Esophagus mucosa (tissue), 1 donor: ENCODE measurements around the gene TRMT44. TPM values are rescaled to one million over a fixed set of nuclear protein-coding genes. Genes with fewer than 3 reads are reported as not detected.

Source experiments
- ATAC-seq: fragments of 200-7000 bp; cut with Tn5 transposase; one replicate; pipeline ENCODE4 v1.9.1; 2020
- total RNA-seq: library from RNA; stranded (reverse); gene quantifications from one replicate; pipeline ENCODE4 v1.2.4, GENCODE V29; 2023
- donor health status: DM: yes; HTN: yes; CAD: no.

TRMT44 gene
- total RNA-seq, 1 donor from 2014 or later = 15.7 TPM

- no peak for ATAC-seq
Measured at GRCh38 chr4:8438743-8439142, 1.8 kb upstream of the TRMT44 start.

DNA sequence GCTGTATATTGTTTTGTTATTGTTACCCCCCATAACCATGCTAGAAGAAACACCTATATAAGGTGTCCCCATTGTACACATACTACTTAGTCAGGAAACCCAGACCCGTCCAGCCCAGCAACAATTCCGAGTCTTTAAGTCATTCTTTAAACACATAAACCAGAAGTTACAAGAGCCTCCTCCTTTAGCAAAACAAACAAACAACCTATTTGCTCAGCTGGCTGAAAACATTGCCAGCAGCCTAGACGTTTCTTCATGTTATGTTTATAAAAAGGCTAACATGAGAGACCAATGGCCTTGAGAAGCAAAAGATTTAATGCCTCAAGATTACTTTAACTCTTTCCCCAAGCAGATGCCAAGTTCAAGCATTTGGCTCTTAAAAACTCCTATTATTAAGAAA, 1.4 kb upstream of the TRMT44 start:
- ATAC-seq = no peak

DNA sequence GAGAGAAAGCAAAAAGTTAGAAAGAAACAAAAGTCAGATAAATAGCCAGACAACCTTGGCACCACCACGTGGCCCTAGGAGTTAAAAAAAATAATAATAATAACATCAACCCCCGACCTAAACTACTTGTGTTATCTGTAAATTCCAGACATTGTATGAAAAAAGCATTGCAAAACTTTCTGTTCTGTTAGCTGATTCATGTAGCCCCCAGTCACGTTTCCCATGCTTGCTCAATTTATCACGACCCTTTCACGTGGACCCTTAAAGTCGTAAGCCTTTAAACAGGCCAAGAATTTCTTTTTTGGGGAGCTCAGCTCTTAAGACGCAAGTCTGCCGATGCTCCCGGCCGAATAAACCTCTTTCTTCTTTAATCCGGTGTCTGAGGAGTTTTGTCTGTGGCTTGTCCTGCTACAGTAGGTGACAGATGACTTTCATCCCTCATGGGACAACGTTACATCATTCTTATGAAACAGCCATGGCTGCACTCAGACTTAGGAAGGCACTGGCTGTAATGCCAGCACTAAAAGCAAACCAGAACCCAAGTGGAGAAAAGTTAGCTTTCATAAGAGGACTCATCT, 574 bp upstream of the TRMT44 start:
- ATAC-seq = peak; percentile 48

- peak; percentile 1 for ATAC-seq
Measured at GRCh38 chr4:8441499-8442091, 1.0 kb downstream of the TRMT44 start.

DNA sequence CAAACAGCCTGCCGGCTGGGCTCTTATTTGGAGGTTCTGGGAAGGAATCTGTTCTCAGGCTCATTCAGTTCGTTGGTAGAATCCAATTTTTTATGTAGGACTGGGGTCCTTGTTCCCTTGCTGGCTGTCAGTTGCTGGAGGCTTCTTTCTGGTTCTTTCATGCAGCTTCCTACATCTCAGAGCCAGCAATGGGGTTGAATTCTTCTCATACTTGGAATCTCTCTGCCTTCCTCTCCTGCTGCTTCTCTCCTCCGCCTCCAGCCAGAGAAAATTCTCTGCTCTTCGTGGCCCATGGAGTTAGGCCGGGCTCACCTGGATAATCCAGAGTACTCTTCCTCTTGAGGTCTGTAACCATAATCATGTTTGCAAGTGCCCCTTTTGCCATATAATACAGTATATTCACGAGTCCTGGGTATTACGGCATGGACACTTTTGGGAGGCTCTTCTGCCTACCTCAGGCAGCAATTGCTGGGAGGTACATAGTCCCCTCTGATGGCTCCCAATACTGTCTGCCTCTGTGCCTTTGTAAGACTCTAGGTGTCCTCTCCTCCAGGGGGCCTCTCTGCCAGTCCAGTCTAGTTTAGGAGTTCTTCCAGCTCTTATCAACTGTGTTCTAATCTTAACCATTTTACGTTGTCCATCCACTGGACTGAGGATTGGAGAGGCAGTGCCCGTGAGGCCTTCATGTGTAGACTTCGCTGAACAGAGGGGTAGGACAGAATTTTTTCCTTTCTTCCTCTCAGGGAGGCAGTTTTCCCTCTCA, 2.2 kb downstream of the TRMT44 start:
- ATAC-seq = no peak

GRCh38 chr4:8443801-8444200, 3.2 kb downstream of the TRMT44 start:
- ATAC-seq = no peak

- no peak for ATAC-seq
Measured at GRCh38 chr4:8446122-8446521, 5.5 kb downstream of the TRMT44 start.

GRCh38 chr4:8451440-8452182, 11.0 kb downstream of the TRMT44 start:
- peak; percentile 93 for ATAC-seq

- no peak for ATAC-seq
Measured at GRCh38 chr4:8453957-8454356, 13.4 kb downstream of the TRMT44 start.

DNA sequence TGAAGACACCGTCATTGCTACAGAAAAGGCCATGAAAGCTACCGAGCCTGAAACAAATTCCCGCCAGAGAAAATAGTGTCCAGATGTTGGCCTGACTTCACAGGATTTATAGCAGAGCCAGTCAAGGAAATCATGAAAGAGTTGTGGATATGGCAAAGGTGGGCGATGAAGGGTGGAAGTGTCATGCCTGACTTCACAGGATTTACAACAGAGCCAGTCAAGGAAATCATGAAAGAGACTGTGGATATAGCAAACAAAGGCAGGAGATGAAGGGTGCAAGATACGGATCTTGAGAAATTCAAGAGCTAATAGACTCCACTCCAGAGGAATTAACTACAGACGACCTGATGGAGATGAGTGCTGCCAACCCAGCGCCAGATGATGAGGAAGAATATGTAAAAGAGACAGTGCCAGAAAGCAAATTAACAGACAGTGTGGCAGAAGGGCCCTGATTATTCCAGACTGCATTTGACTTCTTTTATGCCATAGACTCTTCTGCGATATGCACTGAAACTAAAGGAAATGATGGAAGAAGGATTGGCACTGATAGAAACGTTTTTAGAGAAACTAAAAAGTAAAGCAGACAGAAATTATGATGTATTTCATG, 17.2 kb downstream of the TRMT44 start:
- ATAC-seq = no peak

DNA sequence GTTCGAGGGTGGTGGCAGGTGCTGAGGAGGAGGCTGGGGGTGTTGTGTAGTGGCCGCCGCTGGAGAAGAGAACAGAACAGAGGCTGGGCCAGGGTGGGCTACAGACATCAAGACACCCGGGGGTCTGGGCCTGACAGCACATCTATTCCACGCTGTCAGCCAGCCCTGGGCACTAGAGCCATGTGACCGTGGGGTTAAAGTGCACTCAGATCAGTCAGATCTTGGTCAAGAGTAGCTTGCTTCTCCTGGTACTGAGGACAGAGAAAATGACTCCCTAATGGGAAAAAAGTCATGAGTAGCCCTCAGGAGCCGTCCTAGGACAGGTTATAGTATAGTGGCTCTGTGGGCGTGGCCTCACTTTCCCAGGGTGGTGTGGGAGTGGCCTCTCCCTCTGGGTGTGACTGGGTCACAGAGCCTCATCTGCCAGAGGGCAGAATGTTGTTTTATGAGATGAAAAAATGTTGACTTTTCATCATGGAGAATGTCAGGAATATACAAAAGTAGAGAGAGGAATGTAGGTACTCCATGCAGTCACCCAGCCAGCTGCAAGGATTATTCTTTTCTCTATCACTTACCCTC, 19.4 kb downstream of the TRMT44 start:
- peak; percentile 85 for ATAC-seq

DNA sequence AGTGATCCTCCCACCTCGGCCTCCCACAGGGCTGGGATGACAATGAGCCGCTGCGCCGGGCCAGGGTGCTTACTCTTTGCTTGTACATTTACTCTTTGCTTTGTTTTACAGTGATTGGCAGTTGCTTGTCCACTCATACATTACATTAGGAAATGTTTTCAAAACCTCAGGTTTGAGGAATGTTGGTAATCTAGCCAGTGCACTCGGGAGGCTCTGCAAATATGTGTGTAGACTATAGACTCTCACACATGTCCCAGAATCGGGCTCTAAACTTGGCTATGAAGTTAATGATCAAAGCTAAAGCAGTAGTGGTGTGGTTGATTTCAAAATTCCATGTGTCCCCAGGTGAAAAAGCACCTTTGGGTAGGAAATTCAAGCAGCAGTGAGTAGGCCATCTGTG, 20.5 kb downstream of the TRMT44 start:
- no peak for ATAC-seq

GRCh38 chr4:8461616-8462015, 21.0 kb downstream of the TRMT44 start:
- ATAC-seq = no peak

GRCh38 chr4:8463811-8464210, 23.2 kb downstream of the TRMT44 start:
- ATAC-seq = no peak

- ATAC-seq = no peak
Measured at GRCh38 chr4:8464381-8464780, 23.8 kb downstream of the TRMT44 start.

- no peak for ATAC-seq
Measured at GRCh38 chr4:8465615-8466611, 25.3 kb downstream of the TRMT44 start.

DNA sequence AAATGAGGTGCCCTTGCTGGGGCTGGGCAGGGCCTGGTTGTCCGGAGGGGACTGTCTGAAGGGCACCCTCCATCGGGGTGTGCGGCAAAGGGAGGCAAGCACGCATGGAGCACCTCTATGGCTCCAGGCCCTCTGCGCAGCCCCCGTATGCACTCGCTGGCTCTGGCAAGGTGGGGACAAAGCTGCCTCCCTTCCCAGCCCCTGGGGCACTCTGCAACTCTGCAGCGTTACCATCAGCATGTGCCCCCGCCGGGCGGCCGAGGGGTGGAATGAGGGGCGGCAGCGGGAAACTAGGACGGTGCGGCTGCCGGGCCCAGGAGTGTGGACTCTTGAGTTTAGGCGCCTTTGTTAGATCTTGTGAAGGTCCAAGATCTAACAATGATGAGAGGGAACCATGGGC, 26.4 kb downstream of the TRMT44 start:
- no peak for ATAC-seq

- peak; percentile 80 for ATAC-seq
Measured at GRCh38 chr4:8468746-8469535, 28.4 kb downstream of the TRMT44 start.

GRCh38 chr4:8469550-8469949, 29.0 kb downstream of the TRMT44 start:
- ATAC-seq = no peak

GRCh38 chr4:8470451-8471024, 30.0 kb downstream of the TRMT44 start:
- no peak for ATAC-seq
